ENCODE measurements around the gene NUDCD3. TPM values are rescaled to one million over a fixed set of nuclear protein-coding genes. Genes with fewer than 3 reads are reported as not detected.

NUDCD3 gene
- total and polyA plus RNA-seq, 2 experiments from 2014 or later = 54.7 to 60.8 TPM

DNA sequence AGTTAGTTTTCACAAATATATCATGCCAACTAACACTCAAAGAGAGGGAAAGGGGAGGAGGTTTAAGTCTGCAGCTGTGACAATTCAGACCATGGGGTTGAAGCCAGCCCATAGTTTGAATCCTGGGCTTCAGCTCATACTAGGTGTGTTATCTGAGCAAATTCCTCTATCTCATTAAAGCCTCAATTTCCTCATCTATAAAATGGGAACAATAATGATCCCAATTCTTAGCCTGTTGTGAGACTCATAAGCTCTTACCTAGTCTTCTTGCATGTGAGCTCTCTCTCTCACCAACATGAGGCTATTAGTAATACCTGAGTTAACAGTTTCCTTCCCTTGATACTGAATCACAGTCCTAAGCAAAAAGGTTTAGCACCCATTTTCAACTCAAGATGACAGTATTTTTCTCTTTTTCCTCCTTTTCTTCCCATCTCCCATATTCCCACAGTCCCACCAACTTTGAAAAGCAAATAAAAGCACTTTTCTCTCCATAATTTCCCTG is 49.8 kb downstream of the NUDCD3 start:
- TF ChIP-seq EZH2 (IDR thresholded peaks at IDR 0.05; ENCODE audit: borderline replicate concordance) = no peak
- TF ChIP-seq EZH2phosphoT487 (IDR thresholded peaks at IDR 0.05; ENCODE audit: low read depth, severe bottlenecking, unreplicated experiment) = no peak
- TF ChIP-seq, protein P1, sequence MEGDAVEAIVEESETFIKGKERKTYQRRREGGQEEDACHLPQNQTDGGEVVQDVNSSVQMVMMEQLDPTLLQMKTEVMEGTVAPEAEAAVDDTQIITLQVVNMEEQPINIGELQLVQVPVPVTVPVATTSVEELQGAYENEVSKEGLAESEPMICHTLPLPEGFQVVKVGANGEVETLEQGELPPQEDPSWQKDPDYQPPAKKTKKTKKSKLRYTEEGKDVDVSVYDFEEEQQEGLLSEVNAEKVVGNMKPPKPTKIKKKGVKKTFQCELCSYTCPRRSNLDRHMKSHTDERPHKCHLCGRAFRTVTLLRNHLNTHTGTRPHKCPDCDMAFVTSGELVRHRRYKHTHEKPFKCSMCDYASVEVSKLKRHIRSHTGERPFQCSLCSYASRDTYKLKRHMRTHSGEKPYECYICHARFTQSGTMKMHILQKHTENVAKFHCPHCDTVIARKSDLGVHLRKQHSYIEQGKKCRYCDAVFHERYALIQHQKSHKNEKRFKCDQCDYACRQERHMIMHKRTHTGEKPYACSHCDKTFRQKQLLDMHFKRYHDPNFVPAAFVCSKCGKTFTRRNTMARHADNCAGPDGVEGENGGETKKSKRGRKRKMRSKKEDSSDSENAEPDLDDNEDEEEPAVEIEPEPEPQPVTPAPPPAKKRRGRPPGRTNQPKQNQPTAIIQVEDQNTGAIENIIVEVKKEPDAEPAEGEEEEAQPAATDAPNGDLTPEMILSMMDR (IDR thresholded peaks at IDR 0.05; ENCODE audit: poor library complexity) = no peak
- H3K79me2 ChIP-seq = peaks cover 76% of the 10 kb centered on the region
- no peaks in the 10 kb centered on the region for H3K9me3 ChIP-seq (ENCODE audit: low read depth)
- H3K36me3 ChIP-seq (replicated peaks; ENCODE audit: insufficient read depth, low read depth) = no peaks in the 10 kb centered on the region
- no peak overlapping the region for H3K27ac ChIP-seq
- H3K4me3 ChIP-seq = no peak overlapping the region
- H3K9me2 ChIP-seq (replicated peaks; ENCODE audit: insufficient read depth) = no peaks in the 10 kb centered on the region
- no peak overlapping the region for H3K4me2 ChIP-seq
- no peaks in the 10 kb centered on the region for H3K4me1 ChIP-seq (ENCODE audit: insufficient read depth)
- H4K20me1 ChIP-seq (ENCODE audit: insufficient read depth, poor library complexity, severe bottlenecking) = peaks cover 4% of the 10 kb centered on the region
- no peak for DNase-seq (ENCODE audit: low spot score)
- no peak overlapping the region for H2AFZ ChIP-seq
- no peaks in the 10 kb centered on the region for H3K27me3 ChIP-seq

DNA sequence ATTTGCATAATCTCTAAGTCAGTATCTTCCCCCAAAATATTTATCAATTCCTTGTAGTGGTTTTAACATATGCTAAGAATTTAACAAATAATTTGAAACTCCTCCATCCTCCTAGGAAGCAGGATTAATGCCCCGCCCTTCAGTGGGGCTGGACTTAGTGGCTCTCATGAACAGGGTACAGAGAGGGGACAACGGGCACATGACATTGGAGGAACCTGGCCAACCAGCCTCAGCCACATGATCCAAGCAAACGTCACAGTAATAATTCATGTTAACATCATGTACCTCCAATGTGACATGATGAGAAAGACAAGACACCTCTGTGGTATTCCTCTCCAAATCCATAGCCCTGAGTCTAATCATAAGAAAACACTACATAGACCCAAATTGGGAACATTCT is 50.5 kb downstream of the NUDCD3 start:
- TF ChIP-seq EZH2phosphoT487 (IDR thresholded peaks at IDR 0.05; ENCODE audit: low read depth, severe bottlenecking, unreplicated experiment) = no peak
- Histone ChIP-seq H3K4me1 (ENCODE audit: insufficient read depth) (no peaks in the 10 kb centered on the region), H3K27me3 (no peaks in the 10 kb centered on the region), H3K27ac (no peak overlapping the region), H3K4me3 (no peak overlapping the region), H3K79me2 (peaks cover 77% of the 10 kb centered on the region), H3K9me3 (ENCODE audit: low read depth) (no peaks in the 10 kb centered on the region), H2AFZ (no peak overlapping the region), H3K36me3 (replicated peaks; ENCODE audit: insufficient read depth, low read depth) (no peaks in the 10 kb centered on the region), H4K20me1 (ENCODE audit: insufficient read depth, poor library complexity, severe bottlenecking) (peaks cover 5% of the 10 kb centered on the region), H3K9me2 (replicated peaks; ENCODE audit: insufficient read depth) (no peaks in the 10 kb centered on the region), H3K4me2 (no peak overlapping the region)
- 89% methylated on average over 3 of the region's 3 CpGs for WGBS (ENCODE audit: low lambda C conversion rate, missing lambda C conversion rate)
- DNase-seq (ENCODE audit: low spot score) = no peak

DNA sequence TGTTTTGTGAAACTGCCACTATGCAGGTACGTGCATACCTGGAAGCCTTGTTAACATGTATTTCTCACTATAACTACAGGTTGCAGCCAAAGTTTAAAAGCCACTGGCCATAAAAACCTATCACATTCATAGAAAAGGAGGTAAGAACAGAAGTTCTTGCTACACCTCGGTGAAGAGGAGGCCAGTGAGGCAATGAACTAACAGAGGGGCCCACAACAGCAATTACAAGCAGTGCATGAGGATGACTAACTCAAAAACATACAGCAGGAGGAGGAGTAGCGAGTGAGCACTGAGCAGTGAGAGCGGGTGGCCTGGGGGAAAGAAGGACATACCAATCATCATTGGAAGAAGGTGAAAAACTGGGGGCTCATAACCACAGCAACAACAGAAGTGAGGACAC is 51.6 kb downstream of the NUDCD3 start:
- peak; percentile 37 for DNase-seq (ENCODE audit: low spot score)
- H3K4me1 ChIP-seq (ENCODE audit: insufficient read depth) = no peaks in the 10 kb centered on the region
- H4K20me1 ChIP-seq (ENCODE audit: insufficient read depth, poor library complexity, severe bottlenecking) = peaks cover 14% of the 10 kb centered on the region
- H3K4me3 ChIP-seq = no peak overlapping the region
- peak overlapping the region; percentile 17 for H3K4me2 ChIP-seq
- H3K36me3 ChIP-seq (replicated peaks; ENCODE audit: insufficient read depth, low read depth) = no peaks in the 10 kb centered on the region
- H2AFZ ChIP-seq = no peak overlapping the region
- TF ChIP-seq, protein P1 (IDR thresholded peaks at IDR 0.05; ENCODE audit: poor library complexity) = no peak
- TF ChIP-seq EZH2phosphoT487 (IDR thresholded peaks at IDR 0.05; ENCODE audit: low read depth, severe bottlenecking, unreplicated experiment) = no peak
- TF ChIP-seq EZH2 (IDR thresholded peaks at IDR 0.05; ENCODE audit: borderline replicate concordance) = no peak
- no peaks in the 10 kb centered on the region for H3K27me3 ChIP-seq
- H3K9me2 ChIP-seq (replicated peaks; ENCODE audit: insufficient read depth) = no peaks in the 10 kb centered on the region
- H3K27ac ChIP-seq = peak overlapping the region; percentile 69
- peaks cover 78% of the 10 kb centered on the region for H3K79me2 ChIP-seq
- WGBS (ENCODE audit: low lambda C conversion rate, missing lambda C conversion rate) = 84% methylated on average over 4 of the region's 4 CpGs
- no peaks in the 10 kb centered on the region for H3K9me3 ChIP-seq (ENCODE audit: low read depth)

DNA sequence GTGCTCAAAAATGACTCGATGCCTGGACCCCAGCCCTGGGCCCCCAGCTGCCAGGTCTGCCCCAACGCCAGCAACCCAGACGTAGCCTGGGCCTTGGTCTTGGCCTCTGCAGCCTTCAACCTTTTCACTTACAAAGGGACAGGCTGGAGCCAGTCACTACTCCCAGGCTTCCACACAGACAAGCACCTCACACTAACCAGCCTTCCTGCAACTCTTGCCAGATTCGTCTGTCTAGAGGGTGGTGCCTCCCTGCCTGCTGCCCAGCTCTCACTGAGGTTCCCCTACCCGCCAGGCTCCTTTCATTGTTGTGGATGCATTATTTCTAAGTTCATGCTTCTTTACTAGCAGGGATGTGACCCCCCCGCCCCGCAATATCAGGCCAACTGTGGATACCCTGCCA is 56.3 kb downstream of the NUDCD3 start:
- no peak overlapping the region for H3K27ac ChIP-seq
- no peak overlapping the region for H3K4me3 ChIP-seq
- DNase-seq (ENCODE audit: low spot score) = no peak
- H4K20me1 ChIP-seq (ENCODE audit: insufficient read depth, poor library complexity, severe bottlenecking) = peaks cover 19% of the 10 kb centered on the region
- H3K9me3 ChIP-seq (ENCODE audit: low read depth) = no peaks in the 10 kb centered on the region
- TF ChIP-seq EZH2 (IDR thresholded peaks at IDR 0.05; ENCODE audit: borderline replicate concordance) (no peak), EZH2phosphoT487 (IDR thresholded peaks at IDR 0.05; ENCODE audit: low read depth, severe bottlenecking, unreplicated experiment) (no peak)
- TF ChIP-seq, protein P1 (IDR thresholded peaks at IDR 0.05; ENCODE audit: poor library complexity) = no peak
- no peaks in the 10 kb centered on the region for H3K4me1 ChIP-seq (ENCODE audit: insufficient read depth)
- H2AFZ ChIP-seq = no peak overlapping the region
- no peaks in the 10 kb centered on the region for H3K9me2 ChIP-seq (replicated peaks; ENCODE audit: insufficient read depth)
- no peaks in the 10 kb centered on the region for H3K27me3 ChIP-seq
- 94% methylated on average over 7 of the region's 7 CpGs for WGBS (ENCODE audit: low lambda C conversion rate, missing lambda C conversion rate)
- H3K36me3 ChIP-seq (replicated peaks; ENCODE audit: insufficient read depth, low read depth) = no peaks in the 10 kb centered on the region
- peaks cover 78% of the 10 kb centered on the region for H3K79me2 ChIP-seq
- no peak overlapping the region for H3K4me2 ChIP-seq
